Measurements from ENCODE around the gene LARP4. TPM values are rescaled to one million over a fixed set of nuclear protein-coding genes. Genes with fewer than 3 reads are reported as not detected.

Gene LARP4
- total and polyA plus RNA-seq, 2 donors (not counting 3 experiments of a cell fraction or from before 2014, with no cell fraction given) = 8.9 to 69.6 TPM

DNA sequence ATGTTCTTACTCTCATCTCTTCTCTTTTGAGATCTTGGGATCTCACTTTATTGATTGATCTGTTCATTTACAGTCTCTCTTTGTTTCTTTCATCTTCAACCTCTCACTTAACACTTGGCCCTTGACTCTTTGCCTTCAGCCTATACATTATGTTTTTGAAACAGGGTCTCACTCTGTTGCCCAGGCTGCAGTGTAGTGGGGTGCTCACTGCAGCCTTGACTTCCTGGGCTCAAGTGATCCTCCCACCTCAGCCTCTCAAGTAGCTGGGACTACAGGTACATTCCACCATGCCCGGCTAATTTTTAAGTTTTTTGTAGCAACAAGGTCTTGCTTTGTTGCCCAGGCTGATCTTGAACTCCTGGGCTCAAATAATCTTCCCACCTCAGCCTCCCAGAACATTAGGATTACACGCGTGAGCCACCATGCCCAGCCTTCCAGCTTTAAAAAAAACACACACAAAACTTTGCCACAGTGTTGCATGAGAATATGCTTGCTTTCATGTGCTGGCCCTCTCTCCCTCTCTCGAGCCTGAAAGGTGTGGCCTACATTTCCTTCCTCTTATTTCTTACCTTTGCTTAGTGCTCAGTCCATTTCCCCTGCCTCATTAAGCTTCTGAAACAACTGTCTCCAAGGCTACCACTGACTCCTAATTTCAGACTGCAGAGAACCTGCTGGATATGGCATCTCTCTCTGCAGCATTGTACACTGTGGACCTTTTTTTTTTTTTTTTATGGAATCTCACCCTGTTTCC, 114.0 kb downstream of the LARP4 start:
- CTCF ChIA-PET = interaction anchor here (1.1 to 1.2 kb wide), 3 partner anchors 23 to 153 kb away, joined by 3 to 4 read pairs (median 3); no protein-coding TSS in a partner anchor
- Histone ChIP-seq H3K9me3 (replicated peaks; ENCODE audit: control insufficient read depth, insufficient read depth, low read length) (no peaks in the 10 kb centered on the region), H3K9me1 (replicated peaks; ENCODE audit: control insufficient read depth, extremely low read depth, insufficient read depth, low read length) (no peaks in the 10 kb centered on the region), H3K9ac (replicated peaks; ENCODE audit: extremely low read depth, insufficient read depth, low read length) (no peak overlapping the region), H3K79me2 (ENCODE audit: control insufficient read depth, insufficient read depth, low read length) (peaks cover 58% of the 10 kb centered on the region), H3K36me3 (ENCODE audit: control insufficient read depth in 2 of 2, extremely low read depth in 1 of 2, insufficient read depth in 2 of 2, low read length in 2 of 2) (no peaks in the 10 kb centered on the region), H4K20me1 (replicated peaks; ENCODE audit: control insufficient read depth, extremely low read depth, insufficient read depth, low read length) (peaks cover 3% of the 10 kb centered on the region), H3K4me1 (ENCODE audit: control insufficient read depth, extremely low read depth, insufficient read depth, low read length) (peaks cover 12% of the 10 kb centered on the region), H3K27me3 (ENCODE audit: control insufficient read depth in 2 of 2, insufficient read depth in 2 of 2, low read length in 2 of 2) (no peaks in the 10 kb centered on the region), H2AFZ (ENCODE audit: low read depth, low read length) (no peak overlapping the region), H3K27ac (ENCODE audit: insufficient read depth, low read depth, low read length) (no peak overlapping the region), H3K4me3 (replicated peaks in 1 of 3; ENCODE audit: insufficient read depth in 1 of 3, low read depth in 1 of 3, low read length in 3 of 3) (no peak overlapping the region), H3K4me2 (ENCODE audit: insufficient read depth, low read length) (no peak overlapping the region)
- intact Hi-C loops (cut with micrococcal nuclease) = no loop called here
- TF ChIP-seq POLR2A (IDR thresholded peaks at IDR 0.05; ENCODE audit: low read depth, low read length) = no peak
- TF ChIP-seq FOS (IDR thresholded peaks at IDR 0.05; ENCODE audit: borderline replicate concordance, insufficient read depth, low read length) = no peak
- TF ChIP-seq GATA2 (IDR thresholded peaks at IDR 0.05; ENCODE audit: insufficient read depth, insufficient read length, low read depth, low read length) = no peak
- no peak for TF ChIP-seq MYC (IDR thresholded peaks at IDR 0.05; ENCODE audit: low read depth, low read length)
- TF ChIP-seq, protein P1, sequence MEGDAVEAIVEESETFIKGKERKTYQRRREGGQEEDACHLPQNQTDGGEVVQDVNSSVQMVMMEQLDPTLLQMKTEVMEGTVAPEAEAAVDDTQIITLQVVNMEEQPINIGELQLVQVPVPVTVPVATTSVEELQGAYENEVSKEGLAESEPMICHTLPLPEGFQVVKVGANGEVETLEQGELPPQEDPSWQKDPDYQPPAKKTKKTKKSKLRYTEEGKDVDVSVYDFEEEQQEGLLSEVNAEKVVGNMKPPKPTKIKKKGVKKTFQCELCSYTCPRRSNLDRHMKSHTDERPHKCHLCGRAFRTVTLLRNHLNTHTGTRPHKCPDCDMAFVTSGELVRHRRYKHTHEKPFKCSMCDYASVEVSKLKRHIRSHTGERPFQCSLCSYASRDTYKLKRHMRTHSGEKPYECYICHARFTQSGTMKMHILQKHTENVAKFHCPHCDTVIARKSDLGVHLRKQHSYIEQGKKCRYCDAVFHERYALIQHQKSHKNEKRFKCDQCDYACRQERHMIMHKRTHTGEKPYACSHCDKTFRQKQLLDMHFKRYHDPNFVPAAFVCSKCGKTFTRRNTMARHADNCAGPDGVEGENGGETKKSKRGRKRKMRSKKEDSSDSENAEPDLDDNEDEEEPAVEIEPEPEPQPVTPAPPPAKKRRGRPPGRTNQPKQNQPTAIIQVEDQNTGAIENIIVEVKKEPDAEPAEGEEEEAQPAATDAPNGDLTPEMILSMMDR (IDR thresholded peaks at IDR 0.05; ENCODE audit: extremely low read depth in 1 of 2, insufficient read depth in 1 of 2, low read depth in 1 of 2, low read length in 2 of 2) = no peak
- TF ChIP-seq EZH2 (IDR thresholded peaks at IDR 0.05; ENCODE audit: borderline replicate concordance, low read depth, low read length, severe bottlenecking) = no peak
- TF ChIP-seq POLR2AphosphoS5 (IDR thresholded peaks at IDR 0.05; ENCODE audit: insufficient read depth, low read depth, low read length) = no peak
- TF ChIP-seq JUN (IDR thresholded peaks at IDR 0.05; ENCODE audit: borderline replicate concordance, insufficient read depth, insufficient read length, low read depth) = no peak
- TF ChIP-seq, protein P2, sequence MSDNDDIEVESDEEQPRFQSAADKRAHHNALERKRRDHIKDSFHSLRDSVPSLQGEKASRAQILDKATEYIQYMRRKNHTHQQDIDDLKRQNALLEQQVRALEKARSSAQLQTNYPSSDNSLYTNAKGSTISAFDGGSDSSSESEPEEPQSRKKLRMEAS (IDR thresholded peaks at IDR 0.05; ENCODE audit: insufficient read depth, insufficient read length) = no peak
- no TSS peak for BruUV-seq (replicated peaks)
- dilution Hi-C loops (cut with MboI; ENCODE audit: extremely low pct_ligation_motif_present, low sequenced_read_pairs) = no loop called here
- no peak for DNase-seq (ENCODE audit: low read depth, low spot score)
- POLR2A ChIA-PET = no interaction called here
- FAIRE-seq = no peak
